Fibroblast of skin of left biceps (primary cell): ENCODE measurements around the gene PDIK1L.

Source experiments
- DNase-seq, 2 experiments: peaks; one replicate each; pipeline ENCODE4 v3.0.0-alpha.2; 2013; ENCODE audit warnings: low read depth in 2 of 2

Gene PDIK1L

DNA sequence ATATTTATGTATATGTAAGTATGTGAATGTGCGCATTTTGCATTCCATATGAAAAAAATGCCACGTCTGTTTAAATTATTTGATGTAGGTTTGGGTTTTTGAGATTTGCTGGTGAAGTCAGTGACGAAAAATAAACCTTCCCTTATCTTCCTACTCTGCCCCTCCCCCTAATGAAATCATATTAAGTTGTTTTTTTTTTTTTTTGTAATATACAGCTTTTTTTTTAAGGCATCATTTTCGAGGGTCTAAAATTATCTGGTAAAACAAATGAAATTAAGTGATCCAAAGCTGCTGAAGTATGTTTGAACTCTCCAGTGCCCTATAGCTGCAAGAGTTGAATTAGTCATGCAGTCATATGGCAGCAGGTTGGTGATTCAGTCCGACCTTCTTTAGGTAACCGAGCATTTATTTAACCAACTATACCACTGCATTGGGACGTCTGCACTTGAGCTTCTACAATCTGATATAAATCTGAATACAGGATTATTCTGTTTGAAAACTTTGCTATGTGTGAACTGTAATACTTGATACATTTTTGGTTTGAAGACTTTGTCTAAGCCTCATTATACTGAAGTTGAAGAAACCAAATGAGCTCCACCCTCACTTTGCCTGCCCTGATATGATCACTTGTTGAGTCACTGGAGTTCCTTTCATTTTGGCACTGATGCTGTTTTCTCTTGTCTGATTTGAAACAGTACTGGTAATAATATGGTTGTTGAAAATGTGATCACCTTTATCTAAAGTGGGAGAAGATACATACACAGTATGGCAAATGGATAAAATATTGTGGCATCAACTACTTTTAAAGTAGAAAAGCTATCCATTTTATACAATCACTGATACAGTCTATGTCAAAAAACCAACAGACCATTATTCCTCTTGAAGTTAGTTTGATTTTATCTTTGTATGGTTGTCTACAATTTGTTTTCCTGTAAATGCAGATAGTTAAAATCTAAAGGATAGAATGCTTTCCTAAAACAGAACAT, 11.7 kb downstream of the PDIK1L start:
- no peak for DNase-seq

DNA sequence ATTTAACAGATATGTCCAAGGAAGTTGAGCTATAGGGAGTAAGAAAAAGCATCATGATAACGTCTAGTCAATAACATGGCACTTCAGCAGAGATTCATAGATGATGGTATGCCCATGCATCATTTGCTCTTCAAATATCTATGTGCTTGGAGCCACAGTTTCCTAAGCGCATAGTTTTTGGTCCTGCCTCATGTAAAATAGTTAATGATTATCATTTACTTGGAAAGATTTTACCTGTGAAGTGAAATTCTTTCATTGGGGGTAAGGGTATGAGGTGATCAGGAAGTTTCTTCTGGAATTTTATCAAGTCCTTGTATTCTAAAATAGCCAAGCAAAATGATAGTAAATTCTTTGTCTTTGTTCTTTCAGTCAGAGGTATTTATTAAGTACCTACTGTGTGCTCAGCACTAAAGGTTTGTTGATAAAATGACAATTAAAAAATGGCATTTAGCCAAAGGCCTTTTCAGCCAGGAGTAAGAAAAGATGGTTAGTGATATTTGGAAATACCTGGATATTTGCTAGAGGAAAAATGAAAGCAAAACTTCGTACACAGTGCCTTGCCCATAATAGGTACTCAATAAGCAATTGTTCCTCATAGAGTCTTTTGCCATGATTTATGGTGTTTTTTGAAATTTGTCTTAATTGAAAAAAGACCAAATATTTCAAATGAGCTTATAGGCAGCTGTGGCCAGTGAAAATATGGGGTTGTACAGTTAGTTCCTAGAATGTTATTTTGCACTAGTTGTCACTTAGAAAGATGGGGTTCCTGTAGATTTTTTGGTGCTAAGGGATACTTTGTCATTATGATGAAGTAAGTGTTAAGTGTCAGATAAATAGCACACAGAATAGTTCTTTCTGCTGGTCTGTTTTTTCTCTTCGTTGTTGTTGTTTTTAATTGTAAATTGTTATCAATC, 13.1 kb downstream of the PDIK1L start:
- DNase-seq, result no peak

DNA sequence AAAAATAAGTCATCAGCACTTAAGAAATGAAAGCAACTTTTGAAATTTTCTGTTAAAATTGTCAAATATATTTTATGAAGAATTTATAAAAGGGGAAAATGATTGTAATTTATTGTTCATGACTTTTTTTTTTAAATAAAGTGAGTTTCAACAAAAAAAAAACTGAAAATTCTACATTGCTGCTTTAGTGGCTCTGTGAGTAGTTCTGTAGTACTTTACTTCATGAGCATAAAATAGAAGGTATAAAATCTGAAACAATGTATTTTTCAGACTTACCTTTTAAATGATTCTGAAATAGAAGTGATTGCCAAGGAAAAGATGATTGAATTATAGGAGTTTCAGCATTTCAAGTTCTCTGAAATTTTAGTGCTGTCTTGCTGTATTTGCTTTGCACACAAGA, 13.8 kb downstream of the PDIK1L start:
- no peak for DNase-seq

DNA sequence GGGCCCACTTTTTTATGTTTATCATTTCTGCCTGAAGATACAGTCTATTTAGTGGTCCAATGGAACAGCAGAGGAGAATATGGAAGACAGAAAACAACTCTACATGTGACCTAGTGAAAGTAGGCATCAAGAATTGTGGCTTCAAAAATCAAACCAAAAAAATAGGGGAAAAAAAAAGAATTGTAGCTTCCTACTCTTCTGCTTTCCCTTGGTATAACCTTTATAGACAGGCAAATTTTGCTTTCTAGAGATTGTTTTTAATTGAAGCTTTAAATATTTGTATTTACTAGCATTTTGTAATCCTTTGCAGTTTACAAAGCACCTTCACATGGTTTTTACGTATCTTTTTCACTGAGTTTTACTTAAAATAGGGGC, 14.3 kb downstream of the PDIK1L start:
- DNase-seq, result no peak

DNA sequence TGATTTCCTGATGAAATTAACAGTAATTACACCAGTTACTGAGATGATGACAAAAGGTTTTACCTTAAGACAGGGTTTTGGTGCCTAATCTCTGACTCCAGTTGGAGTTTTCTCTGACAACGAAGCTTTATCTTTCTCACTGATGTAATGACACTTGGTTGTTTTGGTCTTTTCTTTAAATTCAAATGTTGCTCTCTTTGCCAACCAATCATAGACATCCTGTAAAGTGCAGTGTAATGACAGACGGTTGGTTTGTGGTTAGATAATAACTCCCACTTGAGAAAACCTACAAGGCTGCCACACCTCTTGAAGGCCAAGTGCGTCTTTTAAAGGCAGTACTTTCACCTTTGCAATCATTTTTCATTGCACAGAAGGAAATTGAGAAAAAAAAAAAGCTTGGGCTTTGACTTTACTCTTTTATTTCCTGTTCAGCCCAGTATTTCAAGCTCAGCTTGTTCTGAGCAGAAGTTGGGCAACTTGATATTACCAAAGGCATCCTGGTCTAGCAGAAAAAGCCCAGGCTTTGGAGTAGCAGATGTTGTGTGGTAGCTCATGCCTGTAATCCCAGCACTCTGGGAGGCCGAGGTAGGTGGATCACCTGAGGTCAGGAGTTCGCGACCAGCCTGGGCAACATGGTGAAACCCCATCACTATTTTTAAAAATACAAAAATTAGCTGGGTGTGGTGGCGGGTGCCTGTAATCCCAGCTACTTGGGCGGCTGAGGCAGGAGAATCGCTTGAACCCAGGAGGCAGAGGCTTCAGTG, 14.9 kb downstream of the PDIK1L start:
- no peak for DNase-seq

DNA sequence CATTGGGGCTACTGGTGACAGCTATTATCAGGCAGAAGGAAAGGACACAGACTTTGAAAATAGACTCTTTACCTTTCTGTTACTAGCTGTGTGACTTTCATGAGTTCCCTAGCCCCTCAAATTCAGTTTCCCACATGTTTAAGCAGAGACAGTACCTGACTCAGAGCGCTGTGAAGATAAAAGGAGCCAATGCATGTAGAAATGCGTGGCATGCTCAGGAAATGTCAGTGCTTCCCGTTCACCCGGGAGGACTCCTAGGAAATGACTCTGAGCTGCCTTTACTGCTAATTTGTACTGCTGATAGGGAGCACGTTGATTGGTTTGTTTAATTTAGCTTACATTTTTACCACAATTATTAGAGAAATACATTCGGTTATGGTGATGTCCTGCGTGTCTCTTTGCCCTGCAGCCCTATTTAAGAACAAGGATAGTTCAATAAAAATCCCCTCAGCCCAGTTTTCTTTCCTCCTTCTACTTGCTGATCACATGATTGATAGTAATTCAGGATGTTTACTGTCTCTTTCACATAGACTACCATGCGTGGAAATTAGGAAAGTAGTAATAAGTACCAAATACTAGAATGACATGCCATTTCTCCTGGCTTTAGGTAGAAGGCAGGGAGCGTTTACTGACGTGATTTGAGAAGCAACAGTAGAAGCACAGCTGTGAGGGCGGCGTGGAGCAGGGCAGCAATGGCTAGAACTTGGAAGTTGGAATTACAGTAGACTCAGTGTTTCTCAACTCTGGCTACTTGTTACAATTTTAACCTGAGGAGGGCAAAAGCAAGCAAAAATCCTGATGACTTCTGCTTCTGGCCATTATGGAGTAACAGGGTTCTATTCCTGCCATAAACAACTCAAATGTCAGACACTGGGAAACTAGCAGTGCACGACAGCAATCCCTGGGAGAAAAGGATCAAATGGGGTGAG, 15.9 kb downstream of the PDIK1L start:
- no peak for DNase-seq

GRCh38 chr1:26129778-26130177, 18.2 kb downstream of the PDIK1L start:
- no peak for DNase-seq

- no peak for DNase-seq
Observed at GRCh38 chr1:26130695-26131094, 19.1 kb downstream of the PDIK1L start.

GRCh38 chr1:26132128-26132833, 20.7 kb downstream of the PDIK1L start:
- DNase-seq, result no peak

- DNase-seq, result no peak
Observed at GRCh38 chr1:26132834-26133167, 21.2 kb downstream of the PDIK1L start.

DNA sequence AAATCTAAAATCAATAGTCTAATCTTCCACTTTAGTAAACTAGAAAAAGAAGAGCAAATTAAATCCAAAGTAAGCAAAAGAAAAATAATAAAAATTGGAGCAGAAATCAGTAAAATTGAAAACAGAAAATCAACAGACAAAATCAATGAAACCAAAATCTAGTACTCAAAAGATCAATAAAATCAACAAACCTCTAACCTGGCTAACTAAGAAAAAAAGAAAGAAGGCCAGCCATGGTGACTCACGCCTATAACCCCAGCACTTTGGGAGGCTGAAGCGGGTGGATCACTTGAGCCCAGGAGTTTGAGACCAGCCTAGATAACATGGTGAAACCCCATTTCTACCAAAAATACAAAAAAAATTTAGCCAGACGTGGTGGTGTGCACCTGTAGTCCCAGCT, 22.8 kb downstream of the PDIK1L start:
- no peak for DNase-seq

DNA sequence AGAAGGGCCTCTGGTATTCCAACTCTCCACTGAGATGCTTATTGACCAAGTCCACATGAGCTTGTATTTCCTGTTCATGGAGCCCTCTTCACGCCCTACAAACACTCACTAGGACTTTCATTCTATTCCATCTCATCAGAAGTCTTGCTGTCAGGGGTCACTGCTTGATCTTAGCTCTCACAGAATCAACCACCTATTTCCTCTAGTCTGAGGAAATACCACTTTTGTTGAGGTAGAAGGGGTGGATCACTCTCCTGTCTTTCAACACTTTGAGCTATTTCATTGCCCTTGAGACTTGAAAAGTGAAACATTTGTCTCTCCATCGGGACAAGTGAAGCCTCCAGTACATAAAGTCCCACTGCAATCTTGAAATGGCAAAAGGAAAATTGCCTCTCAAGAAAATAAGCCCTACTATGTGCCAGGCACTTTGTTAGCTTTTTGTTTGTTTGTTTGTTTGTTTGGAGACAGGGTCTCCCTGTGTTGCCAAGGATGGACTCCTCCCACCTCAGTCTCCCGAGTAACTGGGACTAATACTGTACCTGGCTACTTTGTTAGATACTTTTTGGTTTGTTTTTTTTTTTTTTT, 27.4 kb downstream of the PDIK1L start:
- DNase-seq, result no peak

DNA sequence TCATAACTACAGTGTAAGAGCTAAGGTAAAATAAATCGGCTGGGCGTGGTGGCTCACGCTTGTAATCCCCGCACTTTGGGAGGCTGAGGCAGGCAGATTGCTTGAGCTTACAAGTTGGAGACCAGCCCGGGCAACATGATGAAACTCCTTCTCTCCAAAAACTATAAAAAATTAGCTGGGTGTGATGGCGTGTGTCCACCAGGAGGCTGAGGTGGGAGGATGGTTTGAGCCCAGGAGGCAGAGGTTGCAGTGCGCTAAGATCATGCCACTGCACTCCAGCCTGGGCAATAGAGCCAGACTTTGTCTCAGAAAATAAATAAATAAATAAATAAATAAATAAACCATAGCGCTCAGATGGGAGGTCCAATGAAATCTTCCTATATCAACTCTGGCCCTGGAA, 30.5 kb downstream of the PDIK1L start:
- DNase-seq, result no peak

DNA sequence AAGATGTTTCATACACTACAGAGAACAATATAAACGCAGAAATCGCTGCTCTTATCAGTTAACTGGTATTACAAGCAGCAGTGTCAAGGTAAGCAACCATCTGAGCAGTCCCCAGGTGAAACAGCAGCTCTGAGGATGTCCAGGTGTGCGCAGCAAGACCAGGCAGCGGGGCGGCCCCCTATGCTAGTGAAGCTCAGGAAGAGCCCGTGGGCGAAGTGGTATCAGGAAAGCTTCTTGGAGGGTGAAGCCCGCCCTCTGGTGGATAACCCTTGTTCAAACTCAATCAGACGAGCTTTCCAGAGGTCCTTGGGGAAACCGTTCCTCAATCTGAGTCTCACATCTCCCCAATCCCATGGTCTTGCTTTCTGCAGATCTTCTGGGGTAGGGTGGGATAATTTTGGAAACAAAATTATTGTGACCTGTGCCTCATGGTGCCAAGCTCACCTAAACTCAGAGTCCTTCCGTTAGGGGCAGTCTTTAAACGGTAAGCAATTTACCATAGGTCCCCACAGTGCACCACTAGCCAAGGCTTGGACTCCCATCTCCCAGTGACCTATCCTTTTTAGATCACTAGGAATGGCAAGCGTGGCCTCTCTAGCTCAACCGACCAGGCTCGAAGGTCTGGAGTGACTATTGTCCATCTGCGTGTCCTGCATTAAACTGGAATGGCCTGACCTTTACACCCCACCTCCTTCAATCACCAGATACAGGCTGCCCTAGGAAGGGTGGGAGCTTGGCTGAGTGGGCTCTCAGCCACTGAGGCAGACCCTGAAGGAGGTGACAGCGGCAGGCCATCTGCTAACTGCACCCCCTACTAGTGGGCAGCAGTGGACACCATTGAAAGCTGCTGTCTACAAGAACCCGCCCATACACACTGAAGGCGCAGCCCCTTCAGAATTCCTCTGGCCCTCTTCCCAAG, 33.7 kb downstream of the PDIK1L start:
- DNase-seq, result peak in 1 of 2 experiments; percentile 36

DNA sequence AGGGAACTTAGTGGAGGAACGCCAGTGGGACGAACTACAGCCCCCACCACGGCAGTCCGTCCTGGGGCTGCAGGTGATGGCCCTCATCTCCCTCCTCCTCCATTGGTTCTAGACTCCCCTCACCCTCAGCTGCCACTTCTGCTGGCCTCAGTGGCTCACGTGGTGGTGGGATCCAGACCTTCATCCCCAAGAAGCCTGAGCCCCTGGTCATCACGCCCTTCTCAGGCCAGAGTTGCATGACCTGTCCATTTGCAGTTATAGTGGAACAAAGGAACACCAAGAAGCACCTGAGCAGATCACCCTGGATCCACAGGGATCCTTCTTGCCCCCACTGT, 34.3 kb downstream of the PDIK1L start:
- no peak for DNase-seq

DNA sequence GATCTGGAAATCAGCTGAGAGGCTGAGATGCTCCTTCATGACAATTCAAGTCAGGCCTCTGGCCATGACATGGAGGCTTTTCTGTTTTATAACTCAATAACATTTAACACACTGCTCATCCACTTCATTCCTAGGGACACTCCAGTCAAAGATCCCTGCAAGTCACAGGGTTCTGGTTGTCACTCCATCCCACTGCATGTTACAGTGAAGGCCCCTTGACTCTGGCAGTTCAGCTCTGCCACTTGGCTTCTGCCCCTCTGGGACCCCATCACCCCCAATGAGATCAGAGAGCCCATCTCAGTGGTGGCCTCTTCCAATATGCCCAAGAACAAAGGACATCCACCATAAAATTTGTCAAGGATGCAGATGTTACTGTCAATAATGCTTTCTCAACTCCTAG, 37.3 kb downstream of the PDIK1L start:
- no peak for DNase-seq

GRCh38 chr1:26153966-26154532, 42.4 kb downstream of the PDIK1L start:
- no peak for DNase-seq

DNA sequence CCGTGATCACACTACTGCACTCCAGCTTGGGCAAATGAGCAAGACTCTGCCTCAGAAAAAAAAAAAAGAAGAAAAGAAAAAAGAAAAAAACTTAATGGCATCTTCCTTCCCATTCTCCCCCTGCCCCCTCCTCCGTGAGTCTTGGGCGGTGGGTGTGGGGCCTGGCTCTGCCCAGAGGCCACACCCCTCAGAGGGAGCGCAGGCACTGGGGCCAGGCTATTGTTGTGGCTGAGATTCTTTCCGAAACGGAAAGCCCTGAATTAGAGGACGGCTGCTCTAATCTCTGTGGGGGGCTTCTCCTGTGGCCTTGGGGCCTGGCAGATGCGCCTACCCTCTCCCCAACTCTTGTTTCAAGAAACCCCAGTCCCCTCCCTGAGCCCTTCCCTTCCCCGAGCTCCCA, 43.1 kb downstream of the PDIK1L start:
- no peak for DNase-seq
